Right renal pelvis (tissue), 4 donors: ENCODE measurements around the gene RBM19. TPM values are rescaled to one million over a fixed set of nuclear protein-coding genes. Genes with fewer than 3 reads are reported as not detected.

Source experiments
- DNase-seq, 4 donors: peaks; one replicate each; pipeline ENCODE4 v3.0.0-alpha.2; 2013; ENCODE audit warnings: low read depth in 4 of 4, low spot score in 3 of 4, missing footprints in 1 of 4
- polyA plus RNA-seq, 4 donors: library from polyadenylated mRNA; unstranded; fragments of 120-200 nt; gene quantifications; one replicate each; pipeline ENCODE4 v1.2.1, GENCODE V29; 2013; ENCODE audit not compliant: insufficient read length in 4 of 4

The RBM19 gene
- polyA plus RNA-seq, 4 donors = 23.3 to 28.1 (median 27.0) TPM

DNA sequence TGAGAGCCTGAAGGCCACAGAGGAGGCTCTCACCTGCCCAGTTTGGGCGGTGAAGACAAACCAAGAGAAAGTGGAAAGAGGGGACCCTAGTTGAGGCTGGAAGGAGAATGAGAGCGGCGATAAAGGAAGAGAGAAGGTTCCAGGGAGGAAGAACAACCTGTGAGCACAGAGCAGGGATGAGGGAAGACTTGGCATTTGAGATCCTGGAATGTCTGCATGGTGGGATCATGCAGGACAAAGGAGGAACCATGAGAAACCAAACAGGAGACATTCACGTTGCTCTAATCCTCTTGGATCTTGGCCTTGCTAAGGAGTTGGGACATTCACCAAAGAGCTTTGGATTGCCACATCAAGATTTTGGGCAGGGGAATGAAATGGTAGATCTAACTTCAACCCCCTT lies 22.9 kb upstream of the RBM19 start:
- no peak for DNase-seq

GRCh38 chr12:113988064-113988451 lies 21.9 kb upstream of the RBM19 start:
- DNase-seq = no peak

GRCh38 chr12:113987261-113988063 lies 21.3 kb upstream of the RBM19 start:
- no peak for DNase-seq

DNA sequence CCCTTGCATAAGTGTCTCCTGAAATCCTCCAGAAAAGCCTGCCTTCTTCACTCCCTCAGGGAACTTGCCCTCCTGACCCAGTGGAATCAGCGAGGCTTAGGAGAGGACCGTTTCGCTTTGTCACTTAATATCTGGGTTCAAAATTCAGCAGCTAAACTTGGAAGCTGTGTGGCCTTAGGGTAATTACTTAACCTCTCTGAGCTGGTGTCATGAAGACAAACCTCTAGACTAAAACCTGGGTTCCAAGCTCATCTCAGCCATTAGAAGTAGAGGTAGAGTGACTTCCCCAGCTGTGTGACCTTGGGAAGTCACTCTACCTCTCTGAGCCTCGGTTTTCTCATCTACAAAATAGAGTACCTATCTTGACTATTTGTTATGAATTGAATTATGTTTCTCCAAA lies 18.3 kb upstream of the RBM19 start:
- no peak for DNase-seq

DNA sequence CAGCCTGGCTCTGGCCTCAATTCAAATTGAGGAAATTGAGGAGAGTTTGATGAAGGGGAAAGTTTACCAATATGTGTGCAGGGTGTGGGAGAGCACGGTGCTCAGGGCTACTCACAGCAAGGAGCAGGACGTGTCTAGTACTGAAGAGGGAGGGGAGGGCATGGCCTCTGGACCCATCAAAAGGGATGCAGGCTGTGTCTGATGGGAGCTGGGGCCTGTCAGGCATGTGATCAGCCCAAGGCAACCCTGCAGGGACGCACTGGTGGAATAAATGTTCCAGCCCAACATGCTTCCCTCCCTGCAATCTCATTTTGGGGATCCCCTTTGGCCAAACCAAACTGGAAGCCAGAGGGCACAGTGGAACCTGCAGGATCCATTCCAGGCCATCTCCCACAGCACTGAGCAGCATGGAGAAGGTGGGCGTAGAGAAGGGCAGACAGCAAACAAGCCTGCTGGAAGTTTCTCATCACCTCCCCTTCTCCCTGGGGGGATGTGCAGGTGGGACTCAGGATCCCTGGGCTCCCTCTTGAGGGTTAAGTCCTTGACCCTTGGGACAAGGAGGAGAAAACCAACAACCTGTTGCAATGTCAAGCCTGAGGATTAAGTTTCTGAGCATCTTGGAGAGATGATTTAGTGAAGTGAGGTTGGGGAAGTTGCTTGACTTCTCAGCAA lies 17.8 kb upstream of the RBM19 start:
- no peak for DNase-seq

DNA sequence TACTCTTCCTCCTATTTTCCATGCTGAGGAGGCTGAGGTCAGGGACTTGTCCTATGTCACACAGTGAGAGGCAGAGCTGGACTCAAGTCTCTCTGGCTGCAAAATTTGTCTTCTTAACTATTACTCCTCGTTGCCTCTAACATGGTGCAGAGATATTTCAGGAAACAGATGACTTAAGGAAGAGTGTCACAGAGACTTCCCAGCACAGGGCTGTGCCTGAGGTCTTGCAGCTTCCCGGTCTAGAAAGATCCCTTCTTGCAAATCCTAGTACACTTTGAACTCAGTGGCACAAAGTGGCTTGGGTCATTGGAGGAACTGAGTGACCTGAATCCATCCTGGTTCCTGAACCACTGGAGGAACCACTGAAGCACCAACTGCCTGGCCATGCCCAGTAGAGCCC lies 17.1 kb upstream of the RBM19 start:
- no peak for DNase-seq

- DNase-seq = no peak
Measured at GRCh38 chr12:113981876-113982275, 15.8 kb upstream of the RBM19 start.

- DNase-seq = peak; percentile 54 to 67 (median 59)
Measured at GRCh38 chr12:113980537-113981337, 14.6 kb upstream of the RBM19 start.

GRCh38 chr12:113980054-113980453 lies 13.9 kb upstream of the RBM19 start:
- DNase-seq = no peak

GRCh38 chr12:113978080-113978479 lies 12.0 kb upstream of the RBM19 start:
- DNase-seq = no peak

GRCh38 chr12:113974006-113974405 lies 7.9 kb upstream of the RBM19 start:
- no peak for DNase-seq

DNA sequence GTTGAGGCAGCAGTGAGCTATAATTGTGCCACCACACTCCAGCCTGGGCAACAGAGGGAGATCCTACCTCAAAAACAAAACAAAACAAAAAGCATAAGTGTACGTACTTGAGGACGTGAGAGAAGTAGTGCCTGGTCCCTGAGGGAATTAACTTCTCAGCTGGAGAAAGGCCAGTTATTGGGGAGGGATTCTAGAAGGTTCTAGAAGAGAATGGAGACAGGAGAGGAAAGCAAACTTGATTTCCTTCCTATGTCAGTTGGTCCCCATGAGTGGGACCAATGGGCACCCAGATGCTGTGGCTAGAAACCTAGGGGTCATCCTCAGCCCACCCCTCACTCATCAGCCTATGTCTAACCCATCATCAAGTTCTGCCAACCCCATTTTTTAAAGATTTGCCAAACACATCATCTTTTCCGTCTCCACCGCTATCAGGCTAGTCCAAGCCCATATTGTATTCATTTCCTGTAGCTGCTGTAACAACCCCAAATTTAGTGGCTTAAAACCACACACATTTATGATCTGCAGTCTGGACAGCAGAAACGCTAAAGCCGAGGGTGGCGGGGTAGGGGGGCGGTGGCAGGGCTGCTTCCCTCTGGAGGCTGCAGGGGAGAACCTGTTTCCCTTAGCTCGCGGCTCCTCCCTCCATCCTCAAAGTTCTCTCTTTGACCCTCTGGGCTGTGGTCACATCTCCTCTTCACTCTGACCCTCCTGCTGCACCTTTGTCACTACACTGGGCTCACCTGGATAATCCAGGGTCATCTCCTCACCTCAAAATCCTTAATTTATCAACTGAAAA lies 7.2 kb upstream of the RBM19 start:
- no peak for DNase-seq

DNA sequence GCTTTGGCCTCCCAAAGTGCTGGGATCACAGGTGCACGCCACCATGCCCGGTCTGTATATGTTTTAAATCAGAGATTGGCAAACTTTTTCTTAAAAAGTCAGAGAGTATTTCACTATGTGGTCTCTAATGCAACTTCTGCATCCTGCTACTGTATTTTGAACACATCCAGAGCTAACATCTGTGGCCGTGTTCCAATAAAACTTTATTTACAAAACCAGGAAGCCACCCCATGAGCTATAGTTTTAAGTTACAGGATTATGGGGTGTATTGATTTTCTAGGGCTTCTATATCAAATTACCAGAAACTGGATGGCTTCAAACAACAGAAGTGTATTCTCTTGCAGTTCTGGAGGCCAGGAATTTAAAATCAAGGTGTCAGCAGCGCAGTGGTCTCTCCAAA lies 5.3 kb upstream of the RBM19 start:
- no peak for DNase-seq

DNA sequence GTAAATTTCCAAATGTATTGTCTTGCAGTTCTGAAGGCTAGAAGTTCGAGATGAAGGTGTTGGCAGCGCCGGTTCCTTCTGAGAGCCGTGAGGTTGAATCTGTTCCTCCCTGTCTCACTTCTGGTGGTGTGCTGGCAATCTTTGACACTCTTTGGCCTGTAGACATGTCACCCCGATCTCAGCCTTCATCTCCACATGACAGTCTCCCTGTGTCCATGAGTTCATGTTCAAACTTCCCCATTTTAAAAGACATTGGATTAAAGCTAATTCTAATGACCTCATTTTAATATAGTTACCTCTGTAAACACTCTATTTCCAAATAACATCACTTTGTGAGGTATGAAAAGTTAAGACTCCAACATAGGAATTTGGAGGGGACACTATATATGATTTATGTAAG lies 4.1 kb upstream of the RBM19 start:
- DNase-seq = no peak

DNA sequence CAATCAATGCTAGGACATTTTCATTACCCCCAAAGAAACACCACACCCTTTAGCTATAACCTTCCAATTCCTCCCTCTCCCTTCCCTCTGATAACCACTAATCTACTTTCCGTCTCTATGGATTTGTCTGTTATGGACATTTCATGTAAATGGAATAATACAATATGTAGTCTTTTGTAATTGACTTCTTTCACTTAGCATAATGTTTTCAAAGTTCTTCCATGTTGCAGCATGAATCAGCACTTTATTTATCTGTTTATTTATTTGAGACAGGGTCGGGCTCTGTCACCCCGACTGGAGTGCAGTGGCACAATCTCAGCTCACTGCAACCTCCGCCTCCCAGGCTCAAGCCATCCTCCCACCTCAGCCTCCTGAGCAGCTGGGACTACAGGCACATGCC lies 1.2 kb upstream of the RBM19 start:
- no peak for DNase-seq

GRCh38 chr12:113962733-113963132 lies 3.4 kb downstream of the RBM19 start:
- no peak for DNase-seq

DNA sequence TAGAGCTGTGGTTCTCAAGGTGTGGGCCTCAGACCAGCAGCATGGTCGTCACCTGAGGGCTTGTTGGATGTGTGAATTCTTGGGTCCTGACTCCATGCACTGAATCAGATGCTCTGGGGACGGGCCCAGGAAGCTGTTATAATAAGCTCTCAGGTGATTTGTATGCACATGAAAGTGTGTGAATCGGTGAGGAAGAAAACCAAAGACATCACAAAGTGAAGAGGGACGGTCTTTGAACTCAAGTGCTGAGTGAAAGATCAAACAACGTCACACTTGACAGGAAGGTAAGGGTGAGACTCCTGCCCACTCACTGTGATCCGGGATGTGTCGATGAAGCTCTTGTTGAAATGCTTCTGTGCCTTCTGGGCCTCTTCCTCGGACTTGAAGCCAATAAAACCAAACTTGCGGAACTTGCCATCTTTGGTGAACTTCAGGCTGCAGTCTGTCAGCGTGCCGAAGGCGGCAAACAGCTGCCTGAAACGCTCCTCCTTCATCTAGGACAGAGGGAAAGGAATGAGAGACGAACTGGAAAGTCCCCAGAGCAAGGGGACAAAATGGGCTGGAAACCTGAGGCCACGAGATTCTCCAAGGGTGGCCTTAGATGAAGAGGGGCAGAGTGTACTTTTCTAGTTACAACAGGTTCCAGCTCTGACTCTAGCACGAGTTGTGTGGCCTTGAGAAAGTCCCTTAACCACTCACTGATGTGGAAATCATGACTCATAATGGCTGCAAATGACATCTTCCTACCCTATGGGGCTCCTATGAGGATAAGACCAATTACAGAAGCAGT lies 4.0 kb downstream of the RBM19 start:
- no peak for DNase-seq

GRCh38 chr12:113960030-113960429 lies 6.1 kb downstream of the RBM19 start:
- DNase-seq = no peak

DNA sequence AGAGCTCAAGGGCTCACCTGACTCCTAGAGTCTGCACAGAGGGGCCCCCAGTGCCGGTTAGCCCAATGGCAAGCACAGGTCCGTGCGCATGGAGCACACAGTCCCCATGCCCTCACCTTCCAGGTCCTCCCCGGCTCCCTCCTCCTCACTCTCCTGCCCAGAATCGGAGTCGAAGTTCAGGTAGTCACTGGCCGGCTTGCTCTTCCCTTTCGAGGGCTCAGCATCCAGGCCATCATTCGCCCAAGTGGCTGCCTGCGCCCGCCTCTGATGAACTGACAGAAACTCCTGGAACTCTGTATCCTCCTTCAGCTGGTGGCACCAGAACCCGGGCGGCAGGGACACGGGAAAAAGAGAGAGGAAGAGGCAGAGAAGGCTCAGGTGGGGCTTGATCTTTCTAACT lies 7.0 kb downstream of the RBM19 start:
- DNase-seq = no peak

DNA sequence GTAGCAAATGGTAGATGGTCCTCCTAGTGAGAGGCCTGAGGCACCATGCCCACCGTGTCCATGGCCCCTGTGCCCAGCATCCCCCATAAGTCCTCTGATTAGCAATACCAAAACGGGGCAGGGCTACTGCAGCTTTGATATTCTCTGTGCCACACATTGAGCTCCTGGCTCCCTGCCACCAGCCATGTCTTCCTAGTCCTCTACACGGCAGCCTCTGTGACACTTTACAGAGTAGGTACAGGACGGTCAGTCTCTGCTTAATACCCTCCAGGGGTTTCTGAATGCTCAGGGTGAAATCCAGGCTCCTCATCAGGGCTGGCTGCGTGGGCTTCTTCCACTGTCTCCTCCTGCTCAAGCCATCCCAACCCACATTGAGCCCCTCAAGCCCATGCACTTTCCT lies 8.0 kb downstream of the RBM19 start:
- no peak for DNase-seq
